Subcutaneous abdominal adipose tissue (tissue), 5 donors: ENCODE data around the gene ATP6V0E1.
"Not testable (repeated sequence)": the region's sequence is repeated elsewhere in the genome, so short reads cannot be mapped to it uniquely, and the experiment has no call there.

Experiments
- H3K27ac ChIP-seq: one replicate; pipeline ENCODE4 v1.7.0; 2013; ENCODE audit warnings: low read depth, mild to moderate bottlenecking, inconsistent platforms, low read length, moderate library complexity
- H3K27me3 ChIP-seq, 5 donors: one replicate each; pipeline ENCODE4 v1.7.0; 2013; ENCODE audit warnings: low read length in 5 of 5, inconsistent platforms in 1 of 5; ENCODE audit not compliant: control insufficient read depth in 5 of 5, insufficient read depth in 4 of 5
- H3K36me3 ChIP-seq, 5 donors: one replicate each; pipeline ENCODE4 v1.7.0; 2013; ENCODE audit warnings: low read length in 5 of 5; ENCODE audit not compliant: control insufficient read depth in 5 of 5, insufficient read depth in 5 of 5
- H3K4me1 ChIP-seq, 5 donors: one replicate each; pipeline ENCODE4 v1.7.0; 2013; ENCODE audit warnings: low read length in 5 of 5, mild to moderate bottlenecking in 3 of 5, moderate library complexity in 1 of 5; ENCODE audit not compliant: control insufficient read depth in 5 of 5, insufficient read depth in 5 of 5
- H3K4me3 ChIP-seq, 5 donors: one replicate each; pipeline ENCODE4 v1.7.0; 2013; ENCODE audit warnings: low read length in 5 of 5, low read depth in 1 of 5
- H3K9ac ChIP-seq, 5 donors: one replicate each; pipeline ENCODE4 v1.7.0; 2013; ENCODE audit warnings: low read length in 5 of 5, mild to moderate bottlenecking in 4 of 5, moderate library complexity in 3 of 5
- H3K9me3 ChIP-seq, 5 donors: one replicate each; pipeline ENCODE4 v1.7.0; 2013; ENCODE audit warnings: low read length in 5 of 5; ENCODE audit not compliant: control insufficient read depth in 5 of 5
- donor health status: healthy.
- donor health status: healthy.
- donor health status: healthy.
- donor health status: healthy.
- donor health status: healthy.

The ATP6V0E1 gene

DNA sequence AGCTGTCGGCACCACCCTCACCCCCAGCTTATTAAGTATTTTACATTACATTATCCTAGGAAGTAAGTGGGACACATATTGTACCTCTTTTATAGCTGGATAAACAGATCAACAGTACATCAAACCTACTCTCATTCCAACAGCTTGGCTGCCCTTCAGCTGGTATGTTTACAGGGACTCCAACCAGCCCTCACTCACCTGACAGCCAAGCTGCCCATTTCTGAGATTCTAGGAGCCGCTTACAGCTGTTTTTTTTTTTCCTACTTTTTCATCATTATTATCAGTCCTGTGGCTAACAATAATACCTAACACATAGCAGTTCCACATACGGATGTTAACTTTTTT is 59.2 kb downstream of the ATP6V0E1 start:
- Histone ChIP-seq H3K36me3 (no peaks in the 10 kb centered on the region), H3K4me3 (no peak overlapping the region), H3K4me1 (no peaks in the 10 kb centered on the region), H3K27ac (no peak overlapping the region), H3K9me3 (peaks cover 0 to 2% (median 0%) of the 10 kb centered on the region in 5 donors), H3K9ac (no peak overlapping the region), H3K27me3 (no peaks in the 10 kb centered on the region)

- Histone ChIP-seq H3K9ac (no peak overlapping the region), H3K4me3 (no peak overlapping the region), H3K9me3 (peaks cover 0 to 2% (median 0%) of the 10 kb centered on the region in 5 donors), H3K27me3 (no peaks in the 10 kb centered on the region), H3K4me1 (peaks cover 0 to 6% (median 4%) of the 10 kb centered on the region in 5 donors), H3K36me3 (no peaks in the 10 kb centered on the region), H3K27ac (no peak overlapping the region)
Observed at GRCh38 chr5:173045474-173045873, 61.9 kb downstream of the ATP6V0E1 start.

- not testable (repeated sequence) for H3K27ac ChIP-seq, H3K36me3 ChIP-seq, H3K4me1 ChIP-seq, H3K27me3 ChIP-seq, H3K9me3 ChIP-seq, H3K9ac ChIP-seq, H3K4me3 ChIP-seq
Observed at GRCh38 chr5:173047096-173047837, 63.7 kb downstream of the ATP6V0E1 start.

DNA sequence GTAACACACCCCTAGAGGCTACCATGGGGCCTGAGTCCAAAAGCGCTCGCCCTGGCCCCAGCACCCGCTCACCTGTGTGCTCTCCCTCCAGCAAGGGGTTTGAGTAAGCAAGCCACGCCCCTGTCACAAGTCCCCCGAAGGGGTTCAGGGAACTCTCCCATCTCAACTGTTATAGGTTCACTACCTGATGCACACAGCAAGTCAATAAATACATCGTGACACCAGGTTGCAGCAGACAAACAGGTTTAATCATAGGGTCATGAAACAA is 64.2 kb downstream of the ATP6V0E1 start:
- H3K4me3 ChIP-seq = no peak overlapping the region
- no peaks in the 10 kb centered on the region for H3K27me3 ChIP-seq
- H3K4me1 ChIP-seq = peaks cover 0 to 6% (median 4%) of the 10 kb centered on the region in 5 donors
- no peaks in the 10 kb centered on the region for H3K9me3 ChIP-seq
- no peak overlapping the region for H3K9ac ChIP-seq
- H3K27ac ChIP-seq = no peak overlapping the region
- H3K36me3 ChIP-seq = no peaks in the 10 kb centered on the region

DNA sequence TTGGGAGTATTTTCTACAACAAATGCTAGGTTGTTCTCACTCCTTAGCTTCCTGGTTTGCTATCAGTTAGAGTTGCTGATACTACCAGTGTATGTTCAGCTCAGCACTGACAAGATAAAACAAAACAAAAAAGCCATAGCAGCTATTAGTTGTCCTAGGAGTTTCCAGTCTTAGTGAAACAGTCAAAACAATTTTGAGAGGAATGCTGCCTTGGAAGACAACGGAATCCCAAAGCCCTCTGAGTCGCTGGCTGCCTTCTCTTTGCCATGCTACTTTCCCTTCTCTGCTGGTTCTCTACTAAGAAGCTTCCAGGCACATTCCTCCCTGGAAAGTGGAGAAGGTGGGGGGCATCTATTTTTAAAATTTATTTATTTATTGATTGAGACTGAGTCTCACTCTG is 67.2 kb downstream of the ATP6V0E1 start:
- H3K36me3 ChIP-seq = no peaks in the 10 kb centered on the region
- no peaks in the 10 kb centered on the region for H3K27me3 ChIP-seq
- no peak overlapping the region for H3K9ac ChIP-seq
- H3K9me3 ChIP-seq = no peaks in the 10 kb centered on the region
- H3K4me1 ChIP-seq = peaks cover under 1 to 17% (median 12%) of the 10 kb centered on the region in 5 donors
- H3K27ac ChIP-seq = no peak overlapping the region
- H3K4me3 ChIP-seq = no peak overlapping the region

GRCh38 chr5:173051746-173052145 is 68.2 kb downstream of the ATP6V0E1 start:
- no peaks in the 10 kb centered on the region for H3K9me3 ChIP-seq
- H3K4me1 ChIP-seq = peaks cover 2 to 19% (median 13%) of the 10 kb centered on the region in 5 donors
- H3K9ac ChIP-seq = no peak overlapping the region
- H3K36me3 ChIP-seq = no peaks in the 10 kb centered on the region
- H3K4me3 ChIP-seq = no peak overlapping the region
- H3K27ac ChIP-seq = no peak overlapping the region
- H3K27me3 ChIP-seq = no peaks in the 10 kb centered on the region

GRCh38 chr5:173053041-173053440 is 69.5 kb downstream of the ATP6V0E1 start:
- Histone ChIP-seq H3K27me3 (no peaks in the 10 kb centered on the region), H3K9ac (no peak overlapping the region), H3K4me1 (peaks cover 2 to 26% (median 21%) of the 10 kb centered on the region in 5 donors), H3K4me3 (no peak overlapping the region), H3K27ac (no peak overlapping the region), H3K36me3 (no peaks in the 10 kb centered on the region), H3K9me3 (no peaks in the 10 kb centered on the region)

DNA sequence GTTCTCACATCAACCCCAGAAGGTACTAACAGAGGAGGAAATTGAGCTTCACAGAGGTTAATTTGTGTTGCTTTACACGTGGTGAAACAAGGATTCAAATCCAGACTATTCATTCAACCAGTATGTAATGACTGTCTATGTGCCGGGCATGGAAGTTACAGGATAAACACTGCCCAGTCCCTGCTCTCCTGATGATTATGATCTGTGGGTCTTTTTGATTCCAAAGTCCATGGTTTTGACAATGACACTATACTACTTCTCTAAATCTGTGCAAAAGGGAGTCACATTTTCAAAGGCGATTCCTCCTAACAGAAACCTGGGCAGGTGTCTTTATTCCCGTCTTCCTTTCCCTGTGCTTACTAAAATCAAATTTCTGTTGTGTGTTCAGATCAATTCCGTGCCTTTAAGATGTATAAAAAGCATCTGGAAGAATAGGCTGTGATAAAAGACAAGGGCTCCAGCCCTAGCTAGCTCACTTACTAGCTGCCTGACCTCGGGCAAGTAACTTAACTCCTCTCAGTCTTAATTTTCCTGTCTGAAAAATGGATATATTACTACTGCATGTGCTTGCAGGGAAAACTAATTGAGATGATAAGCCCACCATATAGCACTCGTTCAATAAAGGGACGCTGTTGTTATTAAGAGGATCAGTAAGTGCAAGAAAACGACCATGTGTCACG is 71.6 kb downstream of the ATP6V0E1 start:
- Histone ChIP-seq H3K27me3 (no peaks in the 10 kb centered on the region), H3K9ac (peak overlapping the region in 2 of 5 donors; percentile 21 to 62), H3K9me3 (no peaks in the 10 kb centered on the region), H3K4me3 (peak overlapping the region; percentile 72 to 97 (median 81)), H3K27ac (no peak overlapping the region), H3K4me1 (peaks cover 2 to 25% (median 19%) of the 10 kb centered on the region in 5 donors), H3K36me3 (no peaks in the 10 kb centered on the region)

- Histone ChIP-seq H3K4me1 (peaks cover 2 to 25% (median 19%) of the 10 kb centered on the region in 5 donors), H3K9ac (peak overlapping the region in 3 of 5 donors; percentile 21 to 62 (median 47)), H3K4me3 (peak overlapping the region; percentile 72 to 97 (median 81)), H3K9me3 (no peaks in the 10 kb centered on the region), H3K27me3 (no peaks in the 10 kb centered on the region), H3K27ac (peak overlapping the region; percentile 99), H3K36me3 (no peaks in the 10 kb centered on the region)
Observed at GRCh38 chr5:173055722-173055982, 72.1 kb downstream of the ATP6V0E1 start.

DNA sequence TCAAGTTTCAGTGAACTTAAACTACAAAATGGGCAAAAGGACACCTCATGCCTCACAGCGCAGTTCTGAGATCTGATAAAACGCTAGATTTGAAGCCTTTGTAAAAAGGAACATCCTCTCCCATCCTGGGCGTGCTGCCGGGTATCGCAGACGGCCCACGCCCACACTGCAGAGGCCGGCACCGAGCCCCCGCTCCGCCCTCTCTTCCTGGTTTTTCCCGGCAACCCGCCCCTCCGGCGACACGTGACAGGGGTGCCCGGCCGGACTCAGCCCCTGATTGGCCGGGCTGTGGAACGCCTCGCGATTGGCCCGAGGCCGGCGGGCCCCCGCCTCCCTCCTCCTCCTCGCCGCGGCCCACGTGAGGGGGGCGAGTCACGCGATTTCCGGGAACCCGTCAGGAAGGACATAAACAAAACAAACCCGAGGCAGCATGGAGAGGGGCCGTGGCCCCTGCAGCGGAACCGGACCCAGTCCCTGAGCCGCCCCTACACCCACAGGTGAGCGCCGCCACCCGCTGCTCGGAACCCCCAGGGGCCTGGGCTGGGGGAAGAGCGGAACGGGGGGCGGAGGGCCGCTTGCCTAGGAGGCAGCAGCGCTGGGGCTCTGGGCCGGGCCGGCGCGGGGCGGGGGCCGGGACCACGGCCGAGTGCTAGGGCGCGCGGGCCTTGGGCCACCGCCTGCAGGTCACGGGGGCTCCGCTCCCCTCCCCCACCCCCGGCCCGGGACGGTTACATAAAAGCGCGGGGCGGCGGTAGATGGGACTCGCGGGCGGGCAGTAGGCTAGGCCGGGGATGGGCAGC is 72.6 kb downstream of the ATP6V0E1 start, which contains the start of gene CREBRF:
CREBRF (plus strand) TSS at position 370 of the 800 bp plus-strand sequence. CDS start 24,424 bp downstream, outside the sequence.
- Histone ChIP-seq H3K4me1 (peaks cover 2 to 25% (median 19%) of the 10 kb centered on the region in 5 donors), H3K9ac (peak within 1 kb of the TSS in 4 of 5 donors; percentile 89 to 99 (median 93)), H3K4me3 (peak within 1 kb of the TSS; percentile 78 to 97 (median 88)), H3K27me3 (no peaks in the 10 kb centered on the region), H3K27ac (peak within 1 kb of the TSS; percentile 99), H3K36me3 (no peaks in the 10 kb centered on the region), H3K9me3 (no peaks in the 10 kb centered on the region)
